PC-9 (cell line): Measurements from ENCODE around the gene RNF4. TPM values are rescaled to one million over a fixed set of nuclear protein-coding genes. Genes with fewer than 3 reads are reported as not detected.
A peak's percentile ranks its signal among the peaks of the same experiment; 100 is the strongest.
"Not testable (repeated sequence)": the region's sequence is repeated elsewhere in the genome, so short reads cannot be mapped to it uniquely, and the experiment has no call there.

Experiments
- BruUV-seq: library from RNA; stranded (reverse); fragments of 400-500 nt; replicated peaks from 2 replicates; lab custom pipeline; 2021; lab: Mats Ljungman, UMichigan
- CTCF ChIA-PET: fragments of 300-600 bp; sonication (Branson Sonifier 250); formaldehyde crosslinking; loops from one replicate; lab custom pipeline; 2022; ENCODE audit warnings: antibody characterized with exemption; lab: Charles Lee
- POLR2A ChIA-PET: fragments of 300-600 bp; sonication (Branson Sonifier 250); formaldehyde crosslinking; loops from one replicate; lab custom pipeline; 2022; ENCODE audit warnings: antibody characterized with exemption; ENCODE audit not compliant: unreplicated experiment; lab: Charles Lee
- DNase-seq, 2 experiments: peaks; one replicate each; pipeline versions ENCODE4 v3.0.0 to v3.0.0-alpha.2; 2015 to 2022; ENCODE audit warnings: mixed read lengths in 1 of 2
- H2AFZ ChIP-seq: fragments of 200-600 bp; sonication (generic); 2 replicates; pipeline ENCODE4 v1.8.1; 2017; ENCODE audit warnings: antibody characterized with exemption
- H3F3A ChIP-seq: fragments of 200-600 bp; sonication (generic); 2 replicates; pipeline ENCODE4 v1.8.1; 2017; ENCODE audit warnings: antibody characterized with exemption, mild to moderate bottlenecking, low read depth; ENCODE audit not compliant: insufficient read depth
- H3K27ac ChIP-seq: fragments of 200-600 bp; sonication (generic); 2 replicates; pipeline ENCODE4 v1.6.1; 2016; ENCODE audit warnings: mixed run types
- H3K27me3 ChIP-seq: fragments of 200-600 bp; sonication (generic); 2 replicates; pipeline ENCODE4 v1.6.1; 2016; ENCODE audit warnings: low read depth, mixed run types; ENCODE audit not compliant: insufficient read depth
- H3K36me3 ChIP-seq: fragments of 200-600 bp; sonication (generic); 2 replicates; pipeline ENCODE4 v1.6.1; 2016; ENCODE audit warnings: low read depth, mixed run types
- H3K4me1 ChIP-seq: fragments of 200-600 bp; sonication (generic); replicated peaks from 2 replicates; pipeline ENCODE4 v1.6.1; 2016; ENCODE audit warnings: mixed run types; ENCODE audit not compliant: insufficient read depth
- H3K4me2 ChIP-seq: fragments of 200-600 bp; sonication (generic); 2 replicates; pipeline ENCODE4 v1.6.1; 2017; ENCODE audit warnings: mixed run types
- H3K4me3 ChIP-seq: fragments of 200-600 bp; sonication (generic); 2 replicates; pipeline ENCODE4 v1.6.1; 2016; ENCODE audit warnings: mixed run types
- H3K79me2 ChIP-seq: fragments of 200-600 bp; sonication (generic); 2 replicates; pipeline ENCODE4 v1.6.1; 2017; ENCODE audit warnings: low read depth, mixed run types
- H3K9me2 ChIP-seq: fragments of 200-600 bp; sonication (generic); 2 replicates; pipeline ENCODE4 v1.8.1; 2017; ENCODE audit warnings: mild to moderate bottlenecking; ENCODE audit not compliant: insufficient read depth
- H3K9me3 ChIP-seq: fragments of 200-600 bp; sonication (generic); 2 replicates; pipeline ENCODE4 v1.8.1; 2016; ENCODE audit warnings: low read depth; ENCODE audit not compliant: insufficient read depth
- H4K20me1 ChIP-seq: fragments of 200-600 bp; sonication (generic); 2 replicates; pipeline ENCODE4 v1.8.1; 2017; ENCODE audit not compliant: insufficient read depth
- CTCF ChIP-seq: fragments of 200-600 bp; sonication (generic); conservative IDR thresholded peaks from 2 replicates; pipeline ENCODE4 v1.6.1; 2017; ENCODE audit warnings: mixed run types, antibody characterized with exemption, mild to moderate bottlenecking, moderate library complexity
- EZH2 ChIP-seq: fragments of 200-600 bp; sonication (generic); IDR thresholded peaks from 2 replicates; pipeline ENCODE4 v1.8.0; 2017; ENCODE audit warnings: antibody characterized with exemption, low read depth
- intact Hi-C: fragments of 100-400 bp; cut with micrococcal nuclease; formaldehyde crosslinking; loops from one replicate; pipeline ENCODE4 v1.10.0; 2022; ENCODE audit not compliant: unreplicated experiment
- total RNA-seq: library from RNA; stranded (reverse); gene quantifications from 2 replicates; pipeline ENCODE4 v1.2.3, GENCODE V29; 2021

RNF4 gene
- total RNA-seq, 1 experiment from 2014 or later: 63.5 TPM

GRCh38 chr4:2462218-2462991 is 6.5 kb upstream of the RNF4 start:
- H3K9me3 ChIP-seq: no peaks in the 10 kb centered on the region
- POLR2A ChIA-PET: interaction anchor here (0.5 to 0.7 kb wide), 2 partner anchors 50 to 1861 kb away, joined by 3 to 5 read pairs; no protein-coding TSS in a partner anchor
- H3K4me1 ChIP-seq: no peaks in the 10 kb centered on the region
- TF ChIP-seq CTCF: no peak
- TF ChIP-seq EZH2: no peak
- H3F3A ChIP-seq: no peaks in the 10 kb centered on the region
- peak overlapping the region; percentile 57 for H3K4me2 ChIP-seq
- DNase-seq: peak in 1 of 2 experiments; percentile 60
- H3K9me2 ChIP-seq: no peaks in the 10 kb centered on the region
- no TSS peak for BruUV-seq
- CTCF ChIA-PET: interaction anchor here (0.5 kb wide), 1 partner anchor 204 kb away, joined by 3 read pairs; no protein-coding TSS in a partner anchor
- no peaks in the 10 kb centered on the region for H3K36me3 ChIP-seq
- no peak overlapping the region for H3K27ac ChIP-seq
- no peaks in the 10 kb centered on the region for H4K20me1 ChIP-seq
- peaks cover 17% of the 10 kb centered on the region; the same call in 1 of the 2 replicates for H3K27me3 ChIP-seq
- H3K4me3 ChIP-seq: peak overlapping the region; percentile 24; the same call in 1 of the 2 replicates
- intact Hi-C loops: loop anchor here (10.0 kb wide), 2 partner anchors 48 to 128 kb away; partner anchors contain the start of genes CFAP99 and ZFYVE28
- no peak overlapping the region for H2AFZ ChIP-seq
- no peaks in the 10 kb centered on the region for H3K79me2 ChIP-seq

DNA sequence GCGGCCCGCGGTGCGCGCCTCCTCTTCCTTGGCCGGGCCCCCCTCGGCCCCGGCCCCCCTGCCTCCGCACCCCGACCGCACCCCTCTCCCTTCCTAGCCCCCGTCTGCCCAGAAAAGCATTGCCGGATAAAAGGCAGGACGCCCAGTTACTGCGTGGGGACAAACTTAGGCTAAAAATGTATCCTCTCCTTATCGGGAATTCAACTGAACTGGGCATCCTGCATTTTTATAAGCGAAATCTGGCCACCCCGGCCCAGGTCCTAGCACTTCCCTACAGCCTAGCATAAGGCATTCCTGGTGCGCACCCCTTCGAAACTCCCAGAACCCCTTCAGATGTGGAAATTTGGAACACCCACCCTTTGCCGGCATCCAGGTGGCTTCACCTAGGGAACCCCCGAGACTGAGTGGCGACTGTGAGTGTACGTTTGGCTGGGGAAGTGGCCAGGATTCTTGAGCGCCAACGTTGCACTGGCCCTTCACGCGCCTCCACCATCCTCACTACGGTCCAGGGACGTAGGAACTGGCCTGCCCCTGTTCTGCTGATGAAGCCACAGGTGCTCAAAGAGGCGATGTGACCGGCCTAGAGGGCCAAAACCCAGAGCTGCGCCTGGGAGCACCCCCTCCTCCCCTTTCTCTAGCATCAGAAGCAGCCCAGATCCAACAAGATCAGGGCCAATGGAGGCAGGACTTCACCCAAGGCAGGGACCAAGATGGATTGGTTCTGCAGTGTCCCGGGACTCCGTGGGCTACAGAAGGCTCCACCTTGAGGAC is 5.7 kb upstream of the RNF4 start:
- Histone ChIP-seq H3K27ac (no peak overlapping the region), H3K4me3 (0 out of 2 replicates have a peak overlapping the region, but pooled peaks have one; percentile 24), H3F3A (no peaks in the 10 kb centered on the region; the same call in 1 of the 2 replicates), H2AFZ (no peak overlapping the region), H3K27me3 (peaks cover 17% of the 10 kb centered on the region; the same call in 1 of the 2 replicates), H3K79me2 (peaks cover 7% of the 10 kb centered on the region), H3K9me3 (no peaks in the 10 kb centered on the region), H3K9me2 (no peaks in the 10 kb centered on the region), H3K36me3 (no peaks in the 10 kb centered on the region), H4K20me1 (no peaks in the 10 kb centered on the region), H3K4me2 (peak overlapping the region; percentile 57; the same call in 1 of the 2 replicates), H3K4me1 (no peaks in the 10 kb centered on the region; the same call in 1 of the 2 replicates)
- BruUV-seq: no TSS peak
- ChIA-PET POLR2A (interaction anchor here (0.5 to 0.7 kb wide), 2 partner anchors 51 to 233 kb away, joined by 3 to 4 read pairs; no protein-coding TSS in a partner anchor), CTCF (no interaction called here)
- intact Hi-C loops: loop anchor here (10.0 kb wide), 2 partner anchors 48 to 128 kb away; partner anchors contain the start of genes CFAP99 and ZFYVE28
- TF ChIP-seq CTCF (no peak; the same call in 1 of the 2 replicates), EZH2 (no peak)
- DNase-seq: no peak

- ChIA-PET POLR2A (no interaction called here), CTCF (no interaction called here)
- Histone ChIP-seq H3K79me2 (peaks cover 21% of the 10 kb centered on the region), H3K9me2 (no peaks in the 10 kb centered on the region), H3K27ac (no peak overlapping the region), H2AFZ (no peak overlapping the region), H3K9me3 (no peaks in the 10 kb centered on the region), H3K27me3 (peaks cover 16% of the 10 kb centered on the region; the same call in 1 of the 2 replicates), H3K4me3 (no peak overlapping the region), H4K20me1 (peaks cover 2% of the 10 kb centered on the region), H3K36me3 (no peaks in the 10 kb centered on the region), H3K4me2 (no peak overlapping the region), H3K4me1 (no peaks in the 10 kb centered on the region; the same call in 1 of the 2 replicates), H3F3A (no peaks in the 10 kb centered on the region; the same call in 1 of the 2 replicates)
- BruUV-seq: no TSS peak
- DNase-seq: no peak
- intact Hi-C loops: loop anchor here (5.0 to 10.0 kb wide), 3 partner anchors 50 to 203 kb away; partner anchors contain the start of genes CFAP99, MXD4 and ZFYVE28
- TF ChIP-seq EZH2 (no peak), CTCF (no peak)
These were observed 3.9 kb upstream of the RNF4 start for GRCh38 chr4:2465032-2465431.

DNA sequence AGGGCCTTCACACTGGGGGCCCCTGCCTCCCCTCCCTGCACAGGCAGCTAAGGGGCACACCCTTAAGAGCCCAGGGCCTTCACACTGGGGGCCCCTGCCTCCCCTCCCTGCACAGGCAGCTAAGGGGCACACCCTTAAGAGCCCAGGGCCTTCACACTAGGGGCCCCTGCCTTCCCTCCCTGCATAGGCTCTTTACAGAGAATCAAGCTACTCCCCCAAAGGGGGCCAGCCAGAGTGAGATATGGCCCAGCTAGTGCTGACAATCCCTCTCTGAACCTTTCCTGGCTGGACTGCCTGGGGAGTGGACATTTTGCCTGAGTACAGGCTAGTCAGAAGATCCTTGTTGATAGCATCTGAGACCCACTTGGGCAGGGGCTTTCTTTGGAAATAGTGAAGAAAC is 3.4 kb upstream of the RNF4 start:
- H3K9me2 ChIP-seq, CTCF ChIA-PET, H3K9me3 ChIP-seq, H3K4me2 ChIP-seq, H2AFZ ChIP-seq, H4K20me1 ChIP-seq, H3F3A ChIP-seq, H3K27ac ChIP-seq, DNase-seq, H3K4me3 ChIP-seq, H3K36me3 ChIP-seq, H3K4me1 ChIP-seq, BruUV-seq: not testable (repeated sequence)
- intact Hi-C loops: loop anchor here (5.0 to 10.0 kb wide), 3 partner anchors 51 to 203 kb away; partner anchors contain the start of genes CFAP99, MXD4 and ZFYVE28
- POLR2A ChIA-PET: interaction anchor here (0.6 kb wide), 1 partner anchor 53 kb away, joined by 6 read pairs; no protein-coding TSS in a partner anchor
- peaks cover 26% of the 10 kb centered on the region for H3K79me2 ChIP-seq
- peaks cover 11% of the 10 kb centered on the region; the same call in 1 of the 2 replicates for H3K27me3 ChIP-seq
